MM.1S (cell line): ENCODE data around the gene CHD6.

ENCODE experiments used
- EZH2 ChIP-seq: fragments of 300-600 bp; sonication (generic); optimal IDR thresholded peaks from 2 replicates; pipeline ENCODE3; 2017; ENCODE audit warnings: low read depth, mild to moderate bottlenecking, antibody characterized with exemption, low read length, mixed read lengths
- TF ChIP-seq, protein P1 (sequence below): fragments of 300-600 bp; sonication (generic); IDR thresholded peaks from 2 replicates; pipeline ENCODE4 v1.5.1; 2016; ENCODE audit warnings: antibody characterized with exemption, low read length, mixed read lengths

DNA sequence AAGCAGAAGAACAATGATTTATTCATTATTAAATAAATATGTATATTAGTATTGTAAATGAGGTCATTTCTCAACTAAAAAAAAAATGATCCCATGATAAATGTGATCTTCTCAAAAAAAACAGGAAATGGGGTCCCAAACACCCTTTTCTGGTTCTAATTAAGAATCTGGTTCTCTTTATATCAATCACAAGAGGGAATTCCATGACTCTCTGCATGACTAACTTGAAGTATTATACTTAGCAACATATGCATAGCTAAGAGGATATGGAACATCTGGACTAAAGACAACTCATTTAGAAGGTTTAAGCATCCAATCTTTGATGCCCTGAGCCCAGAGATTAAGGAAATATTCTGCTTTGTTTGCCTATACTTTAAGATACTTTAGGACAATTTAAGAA, 161.8 kb downstream of the CHD6 start:
- TF ChIP-seq, protein P1, sequence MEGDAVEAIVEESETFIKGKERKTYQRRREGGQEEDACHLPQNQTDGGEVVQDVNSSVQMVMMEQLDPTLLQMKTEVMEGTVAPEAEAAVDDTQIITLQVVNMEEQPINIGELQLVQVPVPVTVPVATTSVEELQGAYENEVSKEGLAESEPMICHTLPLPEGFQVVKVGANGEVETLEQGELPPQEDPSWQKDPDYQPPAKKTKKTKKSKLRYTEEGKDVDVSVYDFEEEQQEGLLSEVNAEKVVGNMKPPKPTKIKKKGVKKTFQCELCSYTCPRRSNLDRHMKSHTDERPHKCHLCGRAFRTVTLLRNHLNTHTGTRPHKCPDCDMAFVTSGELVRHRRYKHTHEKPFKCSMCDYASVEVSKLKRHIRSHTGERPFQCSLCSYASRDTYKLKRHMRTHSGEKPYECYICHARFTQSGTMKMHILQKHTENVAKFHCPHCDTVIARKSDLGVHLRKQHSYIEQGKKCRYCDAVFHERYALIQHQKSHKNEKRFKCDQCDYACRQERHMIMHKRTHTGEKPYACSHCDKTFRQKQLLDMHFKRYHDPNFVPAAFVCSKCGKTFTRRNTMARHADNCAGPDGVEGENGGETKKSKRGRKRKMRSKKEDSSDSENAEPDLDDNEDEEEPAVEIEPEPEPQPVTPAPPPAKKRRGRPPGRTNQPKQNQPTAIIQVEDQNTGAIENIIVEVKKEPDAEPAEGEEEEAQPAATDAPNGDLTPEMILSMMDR, result no peak
- no peak for TF ChIP-seq EZH2
